ENCODE results near the gene SLC39A12. TPM values are rescaled to one million over a fixed set of nuclear protein-coding genes. Genes with fewer than 3 reads are reported as not detected.

Gene SLC39A12
- total and polyA plus RNA-seq, 2 of the 8 experiments (the other 6 are each of a cell fraction or from before 2014, with no cell fraction given) = not detected

DNA sequence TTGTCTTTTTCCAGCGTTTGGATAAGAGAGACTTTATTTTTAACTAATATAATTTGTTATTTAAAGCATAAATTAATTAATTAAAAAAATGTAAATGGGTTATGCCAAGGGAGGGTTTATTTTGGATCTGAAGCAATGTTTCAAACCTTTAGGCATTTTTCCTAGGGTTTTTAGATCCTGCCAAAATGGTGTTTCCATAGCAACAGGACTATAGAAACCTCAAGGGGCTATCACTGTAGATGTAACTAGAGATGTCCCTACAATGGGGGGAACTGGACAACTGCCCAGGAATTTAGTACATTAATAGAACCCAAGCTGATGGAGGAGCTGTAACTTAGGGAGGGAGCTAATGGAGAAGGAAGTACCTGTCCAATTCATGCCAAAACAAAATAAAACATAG lies 57.3 kb downstream of the SLC39A12 start:
- POLR2A ChIA-PET (ENCODE audit: partially characterized antibody) = no interaction called here
- CTCF ChIA-PET (ENCODE audit: partially characterized antibody) = interaction anchor here (0.7 to 1.3 kb wide), 2 partner anchors 26 to 99 kb away, joined by 3 to 4 read pairs; no protein-coding TSS in a partner anchor

More for the DNA sequence above, 57.3 kb downstream of the SLC39A12 start:
- no peak overlapping the region for H3K9ac ChIP-seq (replicated peaks in 1 of 4; ENCODE audit: extremely low read depth in 1 of 4, low read depth in 3 of 4, low read length in 3 of 4)
- H4K8ac ChIP-seq (ENCODE audit: extremely low read depth, insufficient read depth, low read length) = no peak overlapping the region
- no peak overlapping the region for H3K14ac ChIP-seq (ENCODE audit: insufficient read length)
- no peak overlapping the region for H2BK120ac ChIP-seq (replicated peaks; ENCODE audit: low read depth, low read length)
- no peaks in the 10 kb centered on the region for H3K36me3 ChIP-seq (ENCODE audit: control insufficient read depth in 2 of 4, insufficient read depth in 4 of 4, low read length in 3 of 4)
- H4K91ac ChIP-seq (replicated peaks; ENCODE audit: insufficient read length, low read length) = no peak overlapping the region
- no peak overlapping the region for H3K23ac ChIP-seq (ENCODE audit: insufficient read length)
- DNase-seq (ENCODE audit: low read depth in 1 of 2, low spot score in 2 of 2) (no peak), FAIRE-seq (no peak)
- 92% methylated on average over 1 of the region's 1 CpG; no CpG with 5 or more reads in 1 of the 2 experiments for WGBS, 2 experiments (ENCODE audit: extremely low coverage in 1 of 2, insufficient coverage in 1 of 2, insufficient read length in 1 of 2, insufficient replicate concordance in 2 of 2, low coverage in 1 of 2, low lambda C conversion rate in 2 of 2, missing lambda C conversion rate in 1 of 2)
- no peaks in the 10 kb centered on the region for H3K79me1 ChIP-seq (ENCODE audit: low read depth, low read length)
- H3K23me2 ChIP-seq (ENCODE audit: low read depth, low read length) = no peaks in the 10 kb centered on the region
- H3K9me3 ChIP-seq (ENCODE audit: insufficient read depth in 2 of 2, low read depth in 1 of 2, low read length in 1 of 2) = no peaks in the 10 kb centered on the region
- no peak overlapping the region for H2BK5ac ChIP-seq (ENCODE audit: low read depth, low read length)
- no peak overlapping the region for H3K18ac ChIP-seq (ENCODE audit: extremely low read depth, low read length)
- H3K4ac ChIP-seq (replicated peaks; ENCODE audit: insufficient read length, low read depth, low read length) = no peak overlapping the region
- H4K20me1 ChIP-seq (replicated peaks in 1 of 2; ENCODE audit: control insufficient read depth in 1 of 2, insufficient read depth in 2 of 2, low read length in 2 of 2) = no peaks in the 10 kb centered on the region
- no peak overlapping the region for H3K27ac ChIP-seq (ENCODE audit: low read depth, low read length)
- H2BK15ac ChIP-seq (ENCODE audit: low read length) = no peak overlapping the region
- no peak overlapping the region for H2AK5ac ChIP-seq (ENCODE audit: low read depth, low read length)
- no peak overlapping the region for H4K5ac ChIP-seq (ENCODE audit: insufficient read length, low read depth, low read length)
- peaks cover 0 to 2% (median 0%) of the 10 kb centered on the region in 4 experiments; a peak in 1 of 7 replicates for H3K4me1 ChIP-seq (replicated peaks in 1 of 4; ENCODE audit: control insufficient read depth in 3 of 4, insufficient read depth in 4 of 4, low read length in 3 of 4)
- H3K27me3 ChIP-seq (replicated peaks in 1 of 4; ENCODE audit: control insufficient read depth in 3 of 4, extremely low read depth in 1 of 4, insufficient read depth in 3 of 4, low read length in 3 of 4) = no peaks in the 10 kb centered on the region
- H2BK12ac ChIP-seq (ENCODE audit: low read depth, low read length) = no peak overlapping the region
- H2AFZ ChIP-seq (ENCODE audit: low read length) = no peak overlapping the region
- H3K4me3 ChIP-seq (ENCODE audit: extremely low read depth in 1 of 4, insufficient read depth in 2 of 4, low read depth in 3 of 4, low read length in 4 of 4) = no peak overlapping the region
- H2BK20ac ChIP-seq (ENCODE audit: low read length) = no peak overlapping the region
- no peak overlapping the region for H3K4me2 ChIP-seq (ENCODE audit: insufficient read depth in 1 of 2, low read depth in 2 of 2, low read length in 2 of 2)
- H3K79me2 ChIP-seq (ENCODE audit: control insufficient read depth in 1 of 2, insufficient read depth in 2 of 2, low read length in 2 of 2) = no peaks in the 10 kb centered on the region
- no peak overlapping the region for H3K56ac ChIP-seq (replicated peaks; ENCODE audit: insufficient read length, low read depth, low read length)
- TF ChIP-seq CBX8 (IDR thresholded peaks at IDR 0.05; ENCODE audit: borderline replicate concordance, low read depth, low read length) (no peak), EP300 (IDR thresholded peaks at IDR 0.05; ENCODE audit: borderline replicate concordance in 1 of 2, low read depth in 2 of 2, low read length in 2 of 2) (no peak), BACH1 (IDR thresholded peaks at IDR 0.05; ENCODE audit: low read length) (no peak), CHD1 (IDR thresholded peaks at IDR 0.05; ENCODE audit: low read depth, low read length) (no peak), ZNF274 (IDR thresholded peaks at IDR 0.05; ENCODE audit: borderline replicate concordance, extremely low read depth, low read length) (no peak), KDM4A (IDR thresholded peaks at IDR 0.05; ENCODE audit: low read depth, low read length, severe bottlenecking) (no peak), SAP30 (IDR thresholded peaks at IDR 0.05; ENCODE audit: insufficient read depth, insufficient replicate concordance, low read length) (no peak)
- TF ChIP-seq, protein P1, sequence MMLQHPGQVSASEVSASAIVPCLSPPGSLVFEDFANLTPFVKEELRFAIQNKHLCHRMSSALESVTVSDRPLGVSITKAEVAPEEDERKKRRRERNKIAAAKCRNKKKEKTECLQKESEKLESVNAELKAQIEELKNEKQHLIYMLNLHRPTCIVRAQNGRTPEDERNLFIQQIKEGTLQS (IDR thresholded peaks at IDR 0.05; ENCODE audit: insufficient read depth, low read depth, low read length) = no peak
